ENCODE results near the gene ZFPM1.

ZFPM1 gene

DNA sequence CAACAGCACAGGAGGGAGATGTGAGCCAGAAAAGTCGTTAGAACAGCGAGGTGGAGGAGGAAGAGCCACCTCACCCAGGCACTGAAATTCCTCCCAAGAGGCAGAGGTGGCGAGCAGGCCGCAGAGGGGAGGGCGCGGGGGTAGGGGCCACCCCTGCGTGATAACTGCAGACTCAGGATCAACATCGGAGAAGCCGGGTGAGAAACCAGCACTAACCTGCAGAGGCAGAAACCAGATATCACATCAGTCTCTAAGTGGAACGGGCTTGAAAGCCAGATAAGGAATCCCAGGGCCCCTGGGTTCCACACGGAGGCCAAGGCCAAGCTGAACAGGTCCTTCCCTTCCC is 77.8 kb downstream of the ZFPM1 start:
- no peak for DNase-seq

DNA sequence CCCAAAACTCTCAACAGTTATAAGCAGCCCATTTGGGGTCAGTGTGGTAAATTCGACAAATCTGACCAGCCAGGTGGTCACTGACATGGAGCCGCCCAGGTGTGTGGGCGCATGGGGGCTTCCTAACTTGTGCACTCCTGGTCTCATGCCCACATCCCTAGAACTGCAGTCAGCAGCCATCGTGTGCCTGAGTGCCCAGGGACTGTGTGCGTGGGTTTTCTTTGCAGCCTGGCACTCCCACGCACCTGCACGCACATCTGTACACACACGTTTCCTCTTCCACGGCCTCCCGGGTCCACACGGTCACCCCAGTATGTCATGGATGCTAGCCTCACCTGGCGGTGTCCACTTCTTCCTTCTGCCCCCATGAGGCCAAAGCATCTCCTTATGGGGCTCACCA is 78.3 kb downstream of the ZFPM1 start:
- DNase-seq: no peak

DNA sequence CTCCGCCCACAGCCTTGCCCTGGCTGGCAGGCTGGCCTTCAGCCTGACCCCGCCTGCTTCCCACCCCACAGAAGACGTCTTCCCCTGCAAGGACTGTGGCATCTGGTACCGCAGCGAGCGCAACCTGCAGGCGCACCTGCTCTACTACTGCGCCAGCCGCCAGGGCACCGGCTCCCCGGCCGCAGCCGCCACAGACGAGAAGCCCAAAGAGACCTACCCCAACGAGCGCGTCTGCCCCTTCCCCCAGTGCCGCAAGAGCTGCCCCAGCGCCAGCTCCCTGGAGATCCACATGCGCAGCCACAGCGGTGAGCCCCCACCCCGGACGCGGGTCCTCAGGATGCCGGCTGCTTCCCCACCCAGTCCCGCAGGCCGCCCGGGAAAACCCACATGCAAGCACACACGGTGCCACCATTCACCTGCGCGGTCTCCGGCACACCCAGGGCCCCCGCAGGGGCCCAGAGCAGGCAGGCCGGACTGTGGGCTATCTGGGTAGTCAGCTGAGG is 78.9 kb downstream of the ZFPM1 start:
- DNase-seq: no peak

DNA sequence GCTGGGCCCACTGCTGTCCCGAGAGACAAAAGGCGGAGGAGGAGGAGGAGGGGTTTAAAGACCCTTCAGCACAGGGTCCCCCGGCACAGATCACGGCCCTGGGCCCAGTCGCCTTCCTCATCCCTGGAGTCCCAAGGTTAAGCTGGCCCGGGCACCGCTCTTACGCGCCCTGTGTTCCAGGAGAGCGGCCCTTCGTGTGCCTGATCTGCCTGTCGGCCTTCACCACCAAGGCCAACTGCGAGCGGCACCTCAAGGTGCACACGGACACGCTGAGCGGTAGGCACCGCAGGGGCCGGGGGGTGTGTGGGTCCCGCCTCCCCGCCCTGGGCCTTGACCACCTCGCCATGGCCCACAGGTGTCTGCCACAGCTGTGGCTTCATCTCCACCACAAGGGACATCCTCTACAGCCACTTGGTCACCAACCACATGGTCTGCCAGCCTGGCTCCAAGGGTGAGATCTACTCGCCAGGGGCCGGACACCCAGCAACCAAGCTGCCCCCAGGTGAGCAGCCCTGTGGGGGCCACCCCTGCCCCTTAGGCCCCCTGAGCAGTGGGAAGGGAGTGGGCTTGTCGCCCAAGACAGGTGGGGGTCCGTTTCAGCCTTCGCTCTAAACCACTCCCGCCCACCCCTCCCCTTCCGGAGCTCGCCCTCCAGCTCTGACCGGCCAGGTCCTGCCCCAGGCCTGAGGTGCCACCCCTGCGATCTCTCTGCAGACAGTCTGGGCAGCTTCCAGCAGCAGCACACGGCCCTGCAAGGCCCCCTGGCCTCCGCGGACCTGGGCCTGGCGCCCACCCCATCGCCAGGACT is 79.6 kb downstream of the ZFPM1 start:
- DNase-seq: no peak

DNA sequence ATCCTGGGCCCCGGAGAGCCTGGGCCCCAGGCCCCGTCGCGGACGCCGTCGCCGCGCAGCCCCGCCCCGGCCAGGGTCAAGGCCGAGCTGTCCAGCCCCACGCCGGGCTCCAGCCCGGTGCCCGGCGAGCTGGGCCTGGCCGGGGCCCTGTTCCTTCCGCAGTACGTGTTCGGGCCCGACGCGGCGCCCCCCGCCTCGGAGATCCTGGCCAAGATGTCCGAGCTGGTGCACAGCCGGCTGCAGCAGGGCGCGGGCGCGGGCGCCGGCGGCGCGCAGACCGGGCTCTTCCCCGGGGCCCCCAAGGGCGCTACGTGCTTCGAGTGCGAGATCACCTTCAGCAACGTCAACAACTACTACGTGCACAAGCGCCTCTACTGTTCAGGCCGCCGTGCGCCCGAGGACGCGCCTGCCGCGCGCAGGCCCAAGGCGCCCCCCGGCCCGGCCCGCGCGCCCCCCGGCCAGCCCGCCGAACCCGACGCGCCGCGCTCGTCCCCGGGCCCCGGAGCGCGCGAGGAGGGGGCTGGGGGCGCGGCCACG is 80.4 kb downstream of the ZFPM1 start:
- DNase-seq: peak in 1 of 3 experiments; percentile 23

DNA sequence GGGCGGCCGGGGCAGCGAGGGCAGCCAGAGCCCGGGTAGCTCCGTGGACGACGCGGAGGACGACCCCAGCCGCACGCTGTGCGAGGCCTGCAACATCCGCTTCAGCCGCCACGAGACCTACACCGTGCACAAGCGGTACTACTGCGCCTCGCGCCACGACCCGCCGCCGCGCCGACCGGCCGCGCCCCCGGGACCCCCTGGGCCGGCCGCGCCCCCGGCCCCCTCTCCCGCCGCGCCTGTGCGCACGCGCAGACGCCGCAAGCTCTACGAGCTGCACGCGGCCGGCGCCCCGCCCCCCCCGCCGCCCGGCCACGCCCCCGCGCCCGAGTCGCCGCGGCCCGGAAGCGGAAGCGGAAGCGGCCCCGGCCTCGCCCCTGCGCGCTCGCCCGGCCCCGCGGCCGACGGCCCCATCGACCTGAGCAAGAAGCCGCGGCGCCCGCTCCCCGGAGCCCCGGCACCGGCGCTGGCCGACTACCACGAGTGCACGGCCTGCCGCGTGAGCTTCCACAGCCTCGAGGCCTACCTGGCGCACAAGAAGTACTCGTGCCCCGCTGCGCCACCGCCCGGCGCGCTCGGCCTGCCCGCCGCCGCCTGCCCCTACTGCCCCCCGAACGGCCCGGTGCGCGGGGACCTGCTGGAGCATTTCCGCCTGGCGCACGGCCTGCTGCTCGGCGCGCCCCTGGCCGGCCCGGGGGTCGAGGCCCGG is 81.0 kb downstream of the ZFPM1 start:
- peak in 1 of 3 experiments; percentile 72 for DNase-seq

DNA sequence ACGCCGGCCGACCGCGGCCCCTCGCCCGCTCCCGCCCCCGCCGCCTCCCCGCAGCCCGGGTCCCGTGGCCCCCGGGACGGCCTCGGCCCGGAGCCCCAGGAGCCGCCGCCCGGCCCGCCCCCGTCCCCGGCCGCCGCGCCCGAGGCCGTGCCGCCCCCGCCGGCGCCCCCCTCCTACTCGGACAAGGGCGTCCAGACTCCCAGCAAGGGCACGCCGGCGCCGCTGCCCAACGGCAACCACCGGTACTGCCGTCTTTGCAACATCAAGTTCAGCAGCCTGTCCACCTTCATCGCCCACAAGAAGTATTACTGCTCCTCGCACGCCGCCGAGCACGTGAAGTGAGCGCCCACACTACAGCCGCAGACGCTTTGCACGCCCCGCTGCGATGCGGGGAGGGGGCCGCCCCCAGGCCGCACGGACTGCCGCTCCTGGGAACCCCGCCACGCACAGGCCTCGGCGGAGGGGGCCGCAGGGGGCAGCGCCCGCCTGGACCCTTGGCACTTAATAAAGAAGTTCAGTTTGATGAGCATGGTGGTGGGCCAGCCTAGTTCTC is 81.6 kb downstream of the ZFPM1 start:
- no peak for DNase-seq

DNA sequence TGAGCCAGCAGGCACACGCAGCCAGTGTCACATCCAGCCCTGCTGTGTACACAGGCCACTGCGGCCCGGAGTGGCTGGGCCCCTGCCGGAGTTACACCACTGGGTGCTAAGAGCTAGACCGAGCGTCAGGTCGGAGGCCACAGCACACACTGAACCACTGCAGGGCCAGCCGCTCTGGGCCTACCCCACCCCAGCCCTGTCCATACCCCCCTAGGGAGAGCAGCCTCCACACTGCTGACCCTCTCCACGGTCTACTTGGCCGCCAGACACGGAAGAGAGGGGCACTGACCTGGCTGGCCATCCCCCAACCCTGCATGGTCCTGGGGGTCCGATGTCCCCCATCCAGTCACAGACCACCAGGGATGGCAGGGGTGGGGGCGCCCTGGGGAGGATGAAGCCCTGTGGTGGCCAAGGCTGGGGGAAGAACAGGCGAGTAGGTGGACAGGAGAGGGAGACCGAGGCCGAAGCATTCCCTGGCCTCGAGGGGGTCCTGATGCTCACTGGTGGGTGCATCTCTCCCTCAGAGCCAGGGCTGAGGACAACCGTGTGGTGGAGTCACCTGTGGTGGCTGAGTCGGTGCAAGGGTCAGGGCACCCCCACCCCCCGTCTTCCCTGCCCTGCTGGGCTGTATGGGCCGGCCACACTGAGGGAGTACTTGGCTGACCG is 82.2 kb downstream of the ZFPM1 start:
- no peak for DNase-seq

DNA sequence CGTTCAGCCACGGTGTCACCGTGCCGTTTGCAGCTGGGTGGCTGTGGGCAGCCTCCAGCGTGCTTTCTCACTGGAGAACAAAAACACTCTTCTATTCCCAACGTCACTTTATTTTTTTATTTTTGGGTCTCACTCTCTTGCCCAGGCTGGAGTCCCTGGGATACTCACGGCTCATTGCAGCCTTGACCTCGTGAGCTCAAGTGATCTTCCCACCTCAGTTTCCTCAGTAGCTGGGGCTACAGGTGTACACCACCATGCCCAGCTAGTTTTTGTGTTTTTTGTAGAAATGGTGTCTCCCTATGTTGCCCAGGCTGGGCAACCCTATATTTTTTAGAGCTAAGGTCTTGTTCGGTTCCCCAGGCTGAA is 82.8 kb downstream of the ZFPM1 start:
- DNase-seq: no peak

DNA sequence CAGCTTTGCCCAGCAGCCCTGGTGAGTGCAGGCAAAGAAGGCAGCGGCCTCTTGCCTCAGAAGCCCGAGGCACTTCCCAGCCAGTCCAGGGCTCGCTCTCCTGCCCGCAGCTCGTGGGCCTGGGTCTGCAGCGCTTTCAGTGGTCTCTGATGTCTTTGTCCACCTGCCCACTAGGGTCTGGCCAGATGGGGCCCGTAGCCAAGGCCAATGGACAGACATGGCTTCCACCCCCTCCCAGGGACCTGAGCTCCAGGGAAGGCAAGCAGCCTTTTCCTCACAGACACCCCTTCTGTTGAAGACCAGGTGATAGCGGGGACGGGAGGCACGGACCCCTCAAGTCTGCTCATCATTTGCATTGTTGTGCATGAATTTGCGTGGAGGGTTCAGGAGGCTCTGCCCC is 83.4 kb downstream of the ZFPM1 start:
- DNase-seq: no peak

DNA sequence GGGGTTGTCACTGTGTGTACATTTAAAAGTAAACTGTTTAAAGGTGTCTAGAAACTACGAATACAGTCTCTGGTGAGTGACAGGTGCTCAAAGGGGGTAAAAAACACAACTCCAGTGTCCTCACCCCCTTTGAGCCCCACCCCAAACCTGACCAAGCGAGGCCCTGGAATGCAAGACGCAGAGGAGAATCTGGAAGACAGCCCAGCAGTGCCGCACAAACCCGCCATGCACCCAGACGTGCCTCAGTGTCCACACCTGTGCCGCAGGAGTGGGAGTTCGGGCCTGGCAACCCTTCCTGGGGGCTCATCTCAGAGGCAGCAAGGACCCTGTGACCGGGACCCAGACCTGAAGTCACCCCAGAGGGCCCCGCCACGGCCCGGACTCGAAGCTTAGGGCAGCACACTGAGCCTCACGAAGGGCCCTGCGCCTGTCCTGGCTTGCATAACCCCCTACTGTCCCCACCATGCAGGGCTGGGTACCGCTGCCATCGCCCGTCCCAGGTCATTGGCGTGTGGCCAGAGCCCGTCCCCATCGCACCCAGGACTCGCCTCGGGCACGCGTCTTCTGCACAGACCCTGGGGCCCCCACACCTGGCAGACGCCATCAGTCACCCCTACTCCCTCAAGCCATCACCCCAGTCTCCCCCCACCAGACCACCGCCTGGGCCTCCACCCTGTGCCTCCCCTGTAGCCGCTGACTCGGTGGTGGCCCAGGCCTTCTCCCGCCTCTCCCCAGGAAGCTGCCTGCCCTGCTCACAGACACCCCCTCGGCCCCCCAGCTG is 84.1 kb downstream of the ZFPM1 start:
- DNase-seq: no peak

DNA sequence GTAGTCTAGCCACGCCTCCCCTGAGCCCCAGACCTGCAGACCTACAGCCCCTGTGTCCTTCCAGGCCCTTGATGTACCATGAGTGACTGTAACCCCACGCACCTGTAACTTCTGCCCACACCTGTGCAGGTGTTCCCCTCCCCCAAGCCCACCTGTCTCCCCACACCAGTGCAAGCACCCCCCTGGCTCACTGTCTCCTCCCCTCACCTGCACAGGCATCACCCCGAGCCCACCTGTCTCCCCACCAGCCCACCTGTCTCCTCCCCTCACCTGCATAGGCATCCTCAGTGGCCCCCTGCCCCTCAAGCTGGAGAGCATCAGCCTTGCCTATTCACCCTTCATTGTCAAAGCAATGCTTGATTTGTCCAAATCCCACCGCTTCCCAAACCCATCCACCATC is 84.8 kb downstream of the ZFPM1 start:
- no peak for DNase-seq

DNA sequence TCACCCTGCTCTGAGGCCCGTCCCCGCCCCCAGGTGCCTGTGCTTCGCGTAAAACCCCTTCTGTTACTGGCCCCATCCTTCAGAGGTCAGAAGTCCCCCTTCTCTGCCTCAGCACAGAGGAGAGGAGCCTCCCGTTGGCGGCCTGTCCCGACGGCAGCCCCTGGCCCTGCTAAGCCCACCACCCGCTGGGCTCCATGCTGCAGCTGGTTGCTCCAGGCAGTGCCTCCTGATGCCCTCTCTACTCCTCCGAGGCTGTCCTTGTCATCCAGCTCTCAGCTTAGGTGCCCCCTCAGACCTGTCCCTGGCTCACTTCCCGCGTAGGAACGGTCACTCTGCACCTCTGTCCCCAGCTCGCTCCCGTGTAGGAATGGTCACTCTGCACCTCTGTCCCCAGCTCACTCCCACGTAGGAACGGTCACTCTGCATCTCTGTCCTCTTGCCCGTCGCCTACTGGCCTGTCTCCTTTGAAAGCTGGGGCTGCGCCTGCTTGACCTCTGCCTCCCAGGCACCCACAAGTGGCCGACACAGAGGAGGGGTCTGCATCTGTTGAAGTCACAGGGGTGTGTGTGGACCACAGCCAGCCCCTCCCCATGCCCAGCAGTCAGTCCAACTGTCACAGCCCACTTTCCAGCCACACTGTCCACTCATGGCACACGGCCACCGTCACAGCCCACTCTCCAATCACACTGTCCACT is 85.4 kb downstream of the ZFPM1 start:
- peak in 1 of 3 experiments; percentile 28 for DNase-seq

DNA sequence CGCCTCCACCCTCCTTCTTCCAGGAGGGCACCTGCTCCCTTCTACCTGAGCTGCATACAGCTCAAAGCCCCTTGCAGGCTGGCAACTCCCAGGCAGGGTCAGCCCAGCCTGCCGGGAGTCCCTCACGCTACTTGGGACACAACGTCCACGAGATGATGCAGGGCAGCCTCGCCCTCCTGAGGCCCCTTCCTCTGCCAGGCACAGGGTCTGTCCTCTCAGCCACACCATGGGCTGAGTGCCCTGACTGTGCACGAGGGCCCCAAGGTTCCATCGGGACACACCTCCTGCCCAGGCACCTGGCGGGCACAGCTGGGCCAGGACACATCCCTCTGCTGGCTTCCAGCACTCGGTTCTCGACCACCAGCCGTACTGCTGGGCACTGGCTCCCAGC is 86.2 kb downstream of the ZFPM1 start:
- no peak for DNase-seq

DNA sequence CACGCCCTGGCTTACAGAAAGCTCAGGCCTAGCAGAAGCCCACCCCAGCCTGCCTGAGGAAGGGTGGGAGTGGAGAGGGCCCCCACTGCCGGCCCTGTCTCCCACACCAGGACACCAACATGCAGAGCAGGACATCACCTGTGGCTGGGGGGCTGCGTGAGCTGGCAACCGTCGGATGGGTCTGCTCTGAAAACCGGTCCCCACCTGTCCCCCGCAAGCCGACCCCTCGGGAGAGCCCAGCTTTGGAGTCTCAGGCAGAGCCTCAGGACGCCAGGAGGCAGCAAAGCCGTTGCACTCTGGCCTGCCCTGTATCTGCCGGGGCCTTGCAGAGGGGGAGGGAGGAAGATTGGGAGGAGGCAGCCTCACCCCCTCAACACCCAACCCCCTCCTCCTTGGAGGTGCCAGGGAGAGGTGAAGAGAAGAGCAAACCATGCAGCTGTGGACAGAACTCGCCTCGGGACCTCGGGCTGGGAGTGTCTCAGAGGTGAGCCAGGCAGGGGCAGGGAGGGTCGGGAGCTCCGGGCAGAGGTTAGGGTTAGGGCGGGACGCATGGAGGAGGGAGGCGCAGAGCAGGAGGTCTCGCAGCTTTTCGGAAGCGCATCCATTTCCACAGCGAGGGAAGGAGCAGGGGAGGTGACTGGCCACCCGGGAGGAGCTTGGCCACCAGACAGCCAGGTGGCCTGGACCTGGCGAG is 86.7 kb downstream of the ZFPM1 start:
- no peak for DNase-seq

DNA sequence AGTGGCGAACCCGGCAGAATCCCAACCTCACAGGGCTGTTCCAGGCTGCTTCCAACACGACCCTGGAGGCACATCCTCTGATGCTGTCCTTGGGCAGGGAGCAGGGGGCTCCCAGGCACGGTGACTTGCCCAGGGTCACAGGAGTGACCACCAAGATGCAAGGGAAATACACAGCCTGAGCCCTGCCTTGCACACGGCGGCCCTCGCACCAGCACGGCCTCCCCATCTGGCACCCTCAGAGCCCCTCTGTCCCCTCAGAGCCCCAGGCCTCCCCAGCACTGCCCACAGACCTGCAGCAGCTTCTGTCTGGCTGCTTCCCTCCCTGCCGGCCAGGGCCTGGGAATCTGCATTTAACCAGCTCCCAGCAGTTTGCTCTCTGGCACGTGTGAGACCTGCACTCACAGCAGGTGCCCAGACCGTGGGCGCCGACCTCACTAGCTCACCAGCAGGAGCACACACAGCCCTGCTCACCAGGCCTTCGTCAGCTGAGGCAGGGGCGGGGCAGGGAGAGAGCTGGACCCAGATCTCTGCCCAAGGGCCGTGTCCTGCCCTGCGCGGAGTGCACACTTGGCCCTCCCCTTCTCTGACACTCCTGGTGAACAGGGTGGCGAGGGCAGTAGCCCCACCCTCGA is 87.4 kb downstream of the ZFPM1 start:
- no peak for DNase-seq

DNA sequence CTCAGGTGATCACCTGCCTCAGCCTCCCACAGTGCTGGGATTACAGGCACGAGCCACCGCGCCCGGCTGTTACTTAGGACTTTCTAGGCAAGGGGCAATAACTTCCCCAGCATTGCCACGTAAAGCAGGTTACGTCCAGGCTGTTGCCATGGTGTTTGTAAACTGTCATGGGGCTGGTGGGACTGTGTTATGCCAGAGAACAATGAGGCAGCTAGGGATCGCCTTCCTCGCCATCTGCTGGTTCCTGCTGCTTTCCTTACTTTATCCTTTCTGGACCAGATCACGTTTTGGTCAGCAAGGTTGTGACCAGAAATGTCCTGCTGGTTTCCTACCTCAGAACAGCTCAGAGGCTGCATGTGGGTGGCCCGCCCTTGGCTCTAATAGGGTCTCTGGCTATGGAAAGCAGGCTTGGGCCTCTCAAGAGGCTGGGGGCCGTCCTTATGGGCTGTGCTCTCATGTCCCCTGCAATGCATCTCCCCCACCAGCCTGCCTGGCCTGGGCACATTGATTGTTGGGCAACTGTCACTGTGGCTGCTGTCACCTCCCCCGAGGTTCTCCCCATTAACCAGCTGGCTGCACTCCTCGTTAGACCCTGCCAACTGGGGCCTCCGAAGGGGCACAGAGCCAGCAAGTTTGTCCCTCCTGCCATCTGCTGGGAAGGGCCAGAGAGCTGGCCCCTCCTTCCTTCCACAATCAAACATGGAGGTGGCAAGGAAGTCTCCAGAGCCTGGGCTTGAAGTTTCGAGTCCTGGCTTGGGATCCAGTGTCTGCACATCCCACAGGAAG is 88.9 kb downstream of the ZFPM1 start:
- no peak for DNase-seq

DNA sequence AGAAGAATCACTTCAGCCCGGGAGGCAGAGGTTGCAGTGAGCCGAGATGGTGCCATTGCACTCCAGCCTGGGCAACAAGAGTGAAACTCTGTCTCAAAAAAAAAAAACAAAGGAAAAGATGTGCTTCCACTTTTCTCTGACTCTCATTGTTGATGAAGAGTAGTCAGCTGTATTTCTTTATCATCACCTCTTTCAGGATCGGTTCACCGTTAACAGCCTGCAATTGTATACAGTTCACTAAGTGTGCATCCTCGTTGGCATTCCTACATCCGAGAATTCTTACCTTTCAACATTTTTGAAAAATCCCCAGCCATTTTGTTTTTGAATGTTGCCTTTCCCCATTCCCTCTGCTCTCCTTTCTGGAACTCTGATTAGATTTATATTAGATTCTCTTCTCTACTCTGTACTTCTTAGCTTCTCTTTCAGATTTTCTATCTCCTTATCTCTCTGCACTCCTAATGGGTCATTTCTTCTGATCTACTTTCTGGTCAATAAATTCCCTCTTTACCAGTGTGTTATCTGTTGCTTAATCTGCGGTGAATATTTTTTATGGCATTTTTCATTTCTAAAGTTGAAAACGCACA is 90.2 kb downstream of the ZFPM1 start:
- DNase-seq: no peak

DNA sequence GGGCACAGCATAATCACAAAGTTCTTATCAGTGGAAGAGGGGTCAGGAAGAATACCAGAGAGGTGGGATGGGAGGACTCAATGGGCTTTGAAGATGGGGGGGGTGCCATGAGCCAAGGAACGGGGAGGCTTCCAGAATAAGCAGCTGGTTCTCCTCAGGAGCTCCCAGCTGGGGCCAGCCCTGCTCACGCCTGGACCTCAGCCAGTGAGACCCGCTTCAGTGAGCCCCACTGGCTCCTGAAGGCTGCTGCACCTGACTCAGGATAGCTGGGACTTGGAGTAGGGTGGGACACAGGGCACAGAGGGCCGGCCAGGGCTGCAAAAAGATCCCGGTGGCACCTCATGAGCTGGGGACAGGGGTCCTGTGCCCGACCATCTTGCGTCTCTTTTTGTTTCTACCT is 92.7 kb downstream of the ZFPM1 start:
- DNase-seq: no peak

Measured in NCI-H1417 (cell line).